GM21423 (cell line): ENCODE measurements around the gene CDH13.

Source experiments
- ATAC-seq: cut with Tn5 transposase; IDR thresholded peaks from one replicate; pipeline ENCODE4 v1.9.1; 2021; ENCODE audit warnings: mild to moderate bottlenecking, moderate library complexity; ENCODE audit not compliant: unreplicated experiment

CDH13 gene

GRCh38 chr16:83622010-83622409, 995.2 kb downstream of the CDH13 start:
- no peak for ATAC-seq

GRCh38 chr16:83623091-83623730, 996.4 kb downstream of the CDH13 start:
- no peak for ATAC-seq

GRCh38 chr16:83623892-83624291, 997.1 kb downstream of the CDH13 start:
- ATAC-seq = no peak

- ATAC-seq = no peak
Observed at GRCh38 chr16:83624429-83625120, 997.8 kb downstream of the CDH13 start.

GRCh38 chr16:83626204-83626603, 999.4 kb downstream of the CDH13 start:
- ATAC-seq = no peak

- no peak for ATAC-seq
Observed at GRCh38 chr16:83626676-83627075, 999.9 kb downstream of the CDH13 start.

GRCh38 chr16:83627996-83628395, 1001.2 kb downstream of the CDH13 start:
- ATAC-seq = no peak

GRCh38 chr16:83629426-83629825, 1002.7 kb downstream of the CDH13 start:
- no peak for ATAC-seq

- no peak for ATAC-seq
Observed at GRCh38 chr16:83629836-83630235, 1003.1 kb downstream of the CDH13 start.

- no peak for ATAC-seq
Observed at GRCh38 chr16:83630979-83631378, 1004.2 kb downstream of the CDH13 start.

GRCh38 chr16:83633286-83633685, 1006.5 kb downstream of the CDH13 start:
- no peak for ATAC-seq

- ATAC-seq = no peak
Observed at GRCh38 chr16:83648347-83648746, 1021.6 kb downstream of the CDH13 start.

GRCh38 chr16:83651871-83652270, 1025.1 kb downstream of the CDH13 start:
- ATAC-seq = no peak

GRCh38 chr16:83652943-83653342, 1026.2 kb downstream of the CDH13 start:
- no peak for ATAC-seq

GRCh38 chr16:83653785-83654184, 1027.0 kb downstream of the CDH13 start:
- no peak for ATAC-seq

- no peak for ATAC-seq
Observed at GRCh38 chr16:83660282-83660681, 1033.5 kb downstream of the CDH13 start.

- no peak for ATAC-seq
Observed at GRCh38 chr16:83661656-83662055, 1034.9 kb downstream of the CDH13 start.

GRCh38 chr16:83666449-83666848, 1039.7 kb downstream of the CDH13 start:
- ATAC-seq = no peak

- ATAC-seq = no peak
Observed at GRCh38 chr16:83669456-83669855, 1042.7 kb downstream of the CDH13 start.

- ATAC-seq = no peak
Observed at GRCh38 chr16:83674931-83675535, 1048.3 kb downstream of the CDH13 start.

- no peak for ATAC-seq
Observed at GRCh38 chr16:83676086-83676485, 1049.3 kb downstream of the CDH13 start.

GRCh38 chr16:83680980-83681379, 1054.2 kb downstream of the CDH13 start:
- no peak for ATAC-seq
